Bone marrow (tissue), 2 donors: Measurements from ENCODE around the gene ITSN2.
A peak's percentile ranks its signal among the peaks of the same experiment; 100 is the strongest.
"Not testable (repeated sequence)": the region's sequence is repeated elsewhere in the genome, so short reads cannot be mapped to it uniquely, and the experiment has no call there.

Experiments used
- DNase-seq, 2 donors: peaks; one replicate each; lab custom pipeline; 2025; lab: John Stamatoyannopoulos, UW

The ITSN2 gene

DNA sequence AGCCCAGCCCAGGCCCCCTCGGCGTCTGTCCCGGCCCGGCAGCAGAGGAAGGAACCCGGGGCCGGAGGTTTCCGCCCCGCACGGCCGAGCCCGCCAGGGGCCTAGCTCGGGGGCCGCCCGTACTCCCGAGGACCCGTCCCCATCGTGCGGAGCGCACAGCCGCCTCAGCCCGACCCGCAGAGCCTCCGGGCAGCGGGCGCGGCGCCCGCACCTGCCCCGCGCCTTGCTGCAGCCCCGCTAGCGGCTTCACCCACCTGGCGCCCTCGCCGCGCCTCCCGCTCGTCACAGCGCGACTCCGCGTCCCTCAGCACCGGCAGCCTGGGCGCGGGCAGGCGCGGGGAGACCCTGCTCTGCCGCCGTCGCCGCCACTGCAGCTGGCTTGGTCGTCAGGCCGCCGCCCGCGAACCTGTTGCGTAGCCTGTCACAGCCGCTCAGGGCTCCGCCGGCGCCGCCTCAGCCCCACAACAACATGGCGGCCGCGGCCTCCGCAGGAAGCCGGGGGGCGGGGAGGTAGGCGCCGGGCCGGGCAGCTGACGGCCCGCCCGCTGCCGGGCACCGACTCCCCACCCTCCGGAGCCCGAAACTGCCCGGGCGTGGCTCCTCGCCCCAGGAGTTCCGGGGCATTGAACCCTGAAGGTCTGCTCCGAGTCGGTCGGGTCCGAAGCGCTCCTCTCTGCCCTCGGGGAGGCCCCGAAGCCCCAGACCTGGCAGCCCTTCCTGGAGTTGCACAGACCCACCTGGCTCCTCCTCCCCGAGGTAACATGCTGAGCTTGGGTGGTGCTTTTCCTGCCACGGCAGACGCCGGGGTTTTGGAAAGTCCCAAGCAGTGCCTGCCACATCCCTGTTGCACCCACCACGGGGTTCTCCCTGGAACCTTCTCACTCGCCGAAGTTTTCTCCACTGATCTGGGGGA, at the start of gene ITSN2:
Gene ITSN2, minus strand, starts transcription at position 487 of the 913 bp plus-strand sequence. CDS start 32,454 bp downstream, outside the sequence.
- DNase-seq: peak; percentile 63 to 68

DNA sequence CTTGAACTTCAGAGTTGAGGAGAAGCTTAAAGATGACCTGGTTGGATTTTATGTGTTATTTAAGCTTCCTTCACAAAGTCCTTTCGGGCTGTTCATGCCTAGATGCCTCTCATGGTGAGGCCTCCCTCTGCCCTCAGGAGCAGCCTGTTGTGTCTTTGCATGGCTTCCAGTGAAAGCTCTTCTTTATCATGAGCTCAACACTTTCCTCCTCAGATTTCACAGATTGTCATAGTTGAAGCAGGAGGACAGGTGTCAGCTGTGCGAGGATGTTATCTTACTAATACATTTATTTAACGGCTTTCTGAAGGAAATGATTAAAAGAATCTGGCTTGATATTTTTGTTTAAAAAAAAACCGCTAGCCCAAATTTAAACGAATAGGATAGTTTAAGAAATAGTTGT, 48.8 kb upstream of the ITSN2 start:
- no peak for DNase-seq

DNA sequence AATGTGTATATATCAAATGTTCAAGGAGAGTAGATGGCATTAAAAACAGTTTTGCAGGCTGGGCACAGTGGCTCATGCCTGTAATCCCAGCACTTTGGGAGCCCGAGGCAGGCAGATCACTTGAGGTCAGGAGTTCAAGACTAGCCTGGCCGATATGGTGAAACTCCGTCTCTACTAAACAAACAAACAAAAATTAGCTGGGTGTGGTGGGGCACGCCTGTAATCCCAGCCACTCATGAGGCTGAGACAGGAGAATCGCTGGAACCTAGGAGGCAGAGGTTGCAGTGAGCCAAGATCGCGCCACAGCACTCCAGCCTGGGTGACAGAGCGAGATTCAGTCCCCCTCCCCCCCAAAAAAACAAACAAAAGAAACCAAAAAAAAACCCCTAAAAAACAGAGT, 48.4 kb upstream of the ITSN2 start:
- not testable (repeated sequence) for DNase-seq

DNA sequence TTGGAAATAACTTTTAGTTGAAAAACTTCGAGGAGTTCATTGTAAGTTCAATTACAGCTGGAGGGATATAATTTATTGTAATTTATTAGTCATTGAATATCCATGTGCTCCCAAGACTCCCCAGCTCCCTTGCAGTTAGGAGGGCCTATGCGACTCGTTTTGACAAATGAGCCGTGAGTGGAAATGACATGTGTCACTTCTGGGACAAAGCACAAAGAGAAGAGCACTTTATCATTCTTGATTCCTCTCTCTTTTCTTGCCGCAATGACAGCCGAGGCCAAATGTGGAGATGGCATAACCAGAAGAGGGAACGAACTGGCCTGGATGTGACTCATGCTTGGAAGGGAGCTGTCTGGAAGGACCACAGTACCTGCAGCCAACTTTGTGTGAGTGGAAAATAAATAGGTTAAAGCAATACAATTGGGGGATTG, 44.2 kb upstream of the ITSN2 start:
- no peak for DNase-seq

DNA sequence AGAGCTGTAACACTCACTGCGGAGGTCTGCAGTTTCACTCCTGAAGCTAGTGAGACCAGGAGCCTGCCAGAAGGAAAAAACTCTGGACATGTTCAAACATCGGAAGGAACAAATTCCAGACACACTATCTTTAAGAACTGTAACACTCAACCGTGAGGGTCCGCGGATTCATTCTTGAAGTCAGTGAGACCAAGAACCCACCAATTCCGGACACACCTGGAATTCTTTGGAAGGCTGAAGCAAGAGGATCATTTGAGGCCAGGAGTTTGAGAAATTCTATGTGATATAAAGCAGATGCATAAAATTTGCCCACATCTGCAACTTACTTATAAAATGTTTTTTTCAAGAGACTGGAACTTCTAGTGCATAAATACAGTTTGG, 43.5 kb upstream of the ITSN2 start:
- DNase-seq: no peak

DNA sequence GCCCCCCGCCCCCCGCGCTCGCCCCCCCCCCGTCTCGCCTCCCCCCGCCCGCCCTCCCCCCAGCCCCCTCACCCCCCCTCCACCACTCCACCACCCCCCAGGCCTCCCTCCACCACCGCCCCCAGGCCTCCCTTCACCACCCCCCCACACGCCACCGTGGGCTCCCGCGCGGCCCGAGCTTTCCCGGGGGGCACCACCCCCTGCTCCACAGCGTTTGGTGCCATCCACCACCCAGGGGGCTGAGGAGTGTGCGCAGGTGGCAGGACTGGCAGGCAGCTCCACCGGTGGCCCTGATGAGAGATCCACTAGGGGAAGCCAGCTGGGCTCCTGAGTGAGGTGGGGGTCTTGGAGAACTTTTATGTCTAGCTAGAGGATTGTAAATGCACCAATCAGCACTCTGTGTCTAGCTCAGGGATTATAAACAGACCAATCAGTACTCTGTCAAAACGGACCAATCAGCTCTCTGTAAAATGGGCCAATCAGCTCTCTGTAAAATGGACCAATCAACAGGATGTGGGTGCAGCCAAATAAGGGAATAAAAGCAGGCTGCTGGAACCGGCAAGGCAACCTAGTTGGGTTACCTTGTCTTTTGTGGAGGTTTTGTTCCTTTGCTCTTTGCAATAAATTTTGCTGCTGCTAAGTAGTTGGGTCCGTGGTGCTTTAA, 43.0 kb upstream of the ITSN2 start:
- DNase-seq: no peak

DNA sequence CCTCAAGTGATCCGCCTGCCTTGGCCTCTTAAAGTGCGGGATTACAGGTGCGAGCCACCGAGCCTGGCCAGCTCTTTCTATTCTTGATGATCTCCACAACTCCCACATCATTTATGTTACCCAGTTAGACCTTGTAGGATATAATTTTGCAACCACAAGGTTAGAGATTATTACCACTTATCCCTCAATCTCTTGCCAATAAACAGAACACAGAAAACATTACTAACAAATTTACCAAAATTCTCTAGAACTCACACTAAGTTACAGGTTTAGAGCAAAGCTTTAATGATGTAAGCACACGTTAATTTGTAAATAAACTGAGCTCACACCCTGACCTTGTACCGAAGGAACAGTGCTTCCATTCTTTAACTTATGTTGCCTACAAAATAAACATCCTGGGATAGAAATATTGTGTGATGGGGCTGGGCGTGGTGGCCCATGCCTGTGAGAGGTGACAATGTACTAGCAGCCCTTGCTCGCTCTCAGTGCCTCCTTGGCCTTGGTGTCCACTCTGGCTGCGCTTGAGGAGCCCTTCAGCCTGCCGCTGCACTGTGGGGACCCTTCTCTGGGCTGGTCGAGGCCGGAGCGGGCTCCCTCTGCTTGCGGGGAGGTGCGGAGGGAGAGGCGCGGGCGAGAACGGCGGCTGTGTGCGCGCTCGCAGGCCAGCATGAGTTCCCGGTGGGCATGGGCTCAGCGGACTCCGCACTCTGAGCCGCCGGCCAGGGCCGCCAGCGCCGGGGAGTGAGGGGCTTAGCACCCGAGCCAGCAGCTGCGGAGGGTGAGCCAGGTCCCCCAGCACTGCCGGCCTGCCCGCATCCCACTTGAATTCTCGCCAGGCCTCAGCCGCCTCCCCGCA, 42.1 kb upstream of the ITSN2 start:
- DNase-seq: no peak

DNA sequence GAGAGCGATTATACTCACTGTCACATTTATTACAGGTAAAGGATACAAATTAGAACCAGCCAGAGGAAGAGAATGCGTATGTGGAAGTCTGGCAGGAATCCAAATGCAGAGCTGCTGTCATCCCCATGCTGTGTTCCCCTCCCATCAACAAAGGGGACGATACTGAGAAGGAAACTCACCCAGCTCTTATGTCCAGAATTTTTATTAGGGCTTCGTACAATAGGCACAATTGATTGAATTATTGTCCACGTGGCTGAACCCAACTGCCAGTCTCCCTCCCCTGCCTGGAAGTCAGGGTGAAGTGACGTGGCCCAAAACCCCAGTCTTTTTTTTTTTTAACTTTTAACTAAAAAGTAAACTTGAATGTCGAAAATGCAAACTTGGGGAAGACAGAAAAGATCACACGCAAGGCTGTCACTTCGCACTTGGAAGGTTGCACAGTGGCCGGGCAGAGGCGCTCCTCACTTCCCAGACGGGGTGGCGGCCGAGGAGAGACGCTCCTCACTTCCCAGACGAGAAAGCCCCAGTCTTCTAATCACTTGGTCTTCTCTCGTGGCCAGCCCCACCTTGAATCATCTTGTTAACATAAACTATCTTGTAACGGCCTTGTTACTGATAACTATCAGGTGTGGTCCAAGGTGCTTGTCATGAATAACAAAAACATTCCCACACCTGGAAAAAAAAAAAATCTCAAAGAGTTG, 40.0 kb upstream of the ITSN2 start:
- no peak for DNase-seq

DNA sequence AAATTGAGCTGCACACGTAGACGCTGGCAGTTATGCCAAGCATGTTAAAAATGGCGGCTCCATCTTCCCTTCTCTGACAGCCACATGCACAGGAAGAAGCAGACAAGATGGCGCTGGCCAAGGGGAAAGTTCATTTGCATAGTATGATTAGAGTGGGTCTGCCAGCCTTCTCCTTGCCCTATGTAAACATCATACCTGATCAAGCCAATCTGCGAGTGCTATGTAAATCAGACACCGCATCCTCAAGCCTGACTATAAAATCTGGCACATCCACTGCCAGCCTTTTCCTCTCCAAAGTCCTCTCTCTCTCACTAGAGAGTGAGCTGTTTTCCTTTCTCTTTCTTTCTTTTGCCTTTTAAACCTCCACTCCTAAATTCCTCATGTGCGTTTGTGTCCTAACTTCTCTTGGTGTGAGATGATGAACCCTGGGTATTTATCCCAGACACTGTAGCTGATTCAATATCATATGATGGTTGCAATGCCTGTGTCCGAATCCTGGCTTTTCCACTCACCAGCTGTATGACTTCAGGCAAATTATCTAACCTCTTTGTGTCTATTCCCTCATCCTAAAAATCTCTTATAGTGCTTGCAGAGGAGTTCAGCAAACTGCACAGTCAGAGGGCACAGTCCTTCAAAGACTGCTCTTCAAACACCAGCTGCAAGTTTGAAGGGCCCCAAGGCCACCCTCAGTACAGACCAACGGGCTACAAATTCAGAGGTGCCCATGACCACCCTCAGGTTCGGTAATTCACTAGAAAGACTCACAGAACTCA, 39.3 kb upstream of the ITSN2 start:
- DNase-seq: no peak

DNA sequence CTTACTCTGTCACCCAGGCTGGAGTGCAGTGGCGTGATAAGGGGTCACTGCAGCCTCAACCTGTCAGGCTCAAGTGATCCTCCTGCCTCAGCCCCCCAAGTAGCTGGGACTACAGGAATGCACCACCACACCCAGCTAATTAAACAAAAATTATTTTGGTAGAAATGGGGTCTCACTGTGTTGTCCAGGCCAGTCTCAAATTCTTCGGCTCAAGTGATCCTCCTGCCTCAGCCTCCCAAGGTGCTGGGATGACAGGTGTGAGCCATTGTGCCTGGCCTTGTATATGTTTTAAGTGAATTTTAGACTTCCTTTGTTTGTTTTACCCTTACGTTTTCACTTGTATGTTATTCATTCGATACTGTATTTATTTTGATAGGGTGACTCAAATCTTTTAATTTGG, 34.7 kb upstream of the ITSN2 start:
- no peak for DNase-seq

DNA sequence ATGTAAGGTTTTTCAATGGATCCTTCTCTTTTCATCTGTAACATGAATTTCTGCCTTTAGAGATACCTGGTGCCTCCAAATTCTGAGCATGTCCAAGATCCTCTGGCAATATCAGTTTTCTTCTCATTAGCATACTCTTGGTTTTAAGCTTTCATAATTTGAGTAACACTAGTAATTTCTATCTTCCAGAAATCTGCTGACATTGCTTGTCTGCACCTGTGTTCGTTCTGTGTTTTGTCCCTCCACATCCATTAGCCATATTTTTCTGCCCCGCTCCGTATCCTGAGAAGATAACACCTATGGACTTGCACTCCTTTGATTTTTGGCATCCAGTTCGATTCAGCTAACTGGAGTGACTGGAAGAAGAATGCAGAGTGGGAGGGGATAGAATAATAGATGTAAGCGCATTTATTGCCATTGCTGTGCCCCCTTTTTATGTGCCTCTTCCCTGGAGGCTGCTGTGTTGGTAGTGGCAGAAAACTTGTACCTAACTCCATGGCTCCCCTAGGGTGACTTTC, 32.3 kb upstream of the ITSN2 start:
- no peak for DNase-seq

DNA sequence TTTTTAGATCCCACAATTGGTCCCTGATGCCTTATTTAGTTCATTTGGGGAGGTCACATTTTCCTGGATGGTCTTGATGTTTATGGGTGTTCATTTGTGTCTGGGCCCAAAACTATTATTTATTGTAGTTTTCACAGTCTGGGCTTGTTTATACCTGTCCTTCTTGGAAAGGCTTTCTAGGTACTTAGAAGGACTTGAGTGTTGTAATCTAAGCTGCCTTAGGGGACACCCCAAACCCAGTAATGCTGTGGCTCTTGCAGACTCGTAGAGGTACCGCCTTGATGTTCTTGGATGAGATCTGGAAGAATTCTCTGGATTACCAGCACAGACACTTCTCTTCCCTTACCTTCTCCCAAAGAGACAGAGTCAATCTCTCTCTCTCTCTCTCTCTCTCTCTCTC, 25.0 kb upstream of the ITSN2 start:
- no peak for DNase-seq

DNA sequence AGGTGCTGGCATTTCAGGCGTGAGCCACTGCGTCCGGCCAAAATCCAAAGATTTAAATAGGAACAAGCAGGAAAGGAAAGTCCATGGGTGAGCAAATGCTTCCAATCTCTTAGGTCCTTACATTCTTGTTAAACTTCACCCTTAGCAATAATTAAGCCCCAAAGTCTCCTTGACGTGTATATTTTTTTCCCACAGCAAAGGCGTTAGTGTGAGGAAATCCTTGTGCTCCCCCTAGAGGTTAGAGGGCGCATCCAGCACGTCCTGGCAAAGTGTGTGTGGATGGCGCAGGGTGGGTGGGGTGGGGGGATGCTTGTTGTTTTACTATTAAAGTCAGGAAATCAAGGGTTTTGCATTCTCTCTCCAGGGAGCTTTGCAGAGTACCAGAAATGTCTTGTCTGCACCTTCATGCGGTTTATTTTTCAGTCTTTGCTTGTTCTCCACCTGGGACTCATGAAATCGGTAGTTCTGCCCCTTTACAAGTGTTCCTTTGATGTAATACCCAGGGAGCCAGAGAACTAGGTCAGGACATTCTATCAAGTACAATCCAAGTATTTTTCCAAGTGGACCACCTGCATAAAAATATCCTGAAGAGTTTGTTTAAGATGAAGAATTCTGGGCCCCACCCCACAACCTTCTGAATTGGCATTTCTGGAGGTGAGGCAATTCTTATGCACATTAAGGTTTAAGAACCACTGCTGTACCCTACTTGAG, 22.2 kb upstream of the ITSN2 start:
- peak; percentile 4 to 43 for DNase-seq

DNA sequence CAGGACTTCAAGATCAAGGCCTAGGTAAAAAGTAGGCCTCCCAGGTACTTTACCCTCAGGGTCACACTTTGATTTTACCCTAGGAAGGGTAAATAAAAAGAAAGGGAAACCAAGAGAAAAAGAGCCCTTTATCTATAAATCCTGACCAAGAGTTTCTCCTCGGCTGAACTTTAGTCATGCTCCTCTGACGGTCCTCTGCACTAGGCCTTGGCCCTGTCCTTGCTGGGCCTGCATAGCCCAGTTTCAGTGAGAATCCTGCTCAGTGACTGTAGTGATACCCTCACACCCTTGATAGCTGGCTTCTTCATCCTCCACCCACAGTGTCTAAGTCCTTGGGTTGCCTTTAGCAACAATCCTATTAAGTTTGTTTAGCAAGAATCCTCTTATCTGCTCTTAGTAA, 20.5 kb upstream of the ITSN2 start:
- DNase-seq: no peak

DNA sequence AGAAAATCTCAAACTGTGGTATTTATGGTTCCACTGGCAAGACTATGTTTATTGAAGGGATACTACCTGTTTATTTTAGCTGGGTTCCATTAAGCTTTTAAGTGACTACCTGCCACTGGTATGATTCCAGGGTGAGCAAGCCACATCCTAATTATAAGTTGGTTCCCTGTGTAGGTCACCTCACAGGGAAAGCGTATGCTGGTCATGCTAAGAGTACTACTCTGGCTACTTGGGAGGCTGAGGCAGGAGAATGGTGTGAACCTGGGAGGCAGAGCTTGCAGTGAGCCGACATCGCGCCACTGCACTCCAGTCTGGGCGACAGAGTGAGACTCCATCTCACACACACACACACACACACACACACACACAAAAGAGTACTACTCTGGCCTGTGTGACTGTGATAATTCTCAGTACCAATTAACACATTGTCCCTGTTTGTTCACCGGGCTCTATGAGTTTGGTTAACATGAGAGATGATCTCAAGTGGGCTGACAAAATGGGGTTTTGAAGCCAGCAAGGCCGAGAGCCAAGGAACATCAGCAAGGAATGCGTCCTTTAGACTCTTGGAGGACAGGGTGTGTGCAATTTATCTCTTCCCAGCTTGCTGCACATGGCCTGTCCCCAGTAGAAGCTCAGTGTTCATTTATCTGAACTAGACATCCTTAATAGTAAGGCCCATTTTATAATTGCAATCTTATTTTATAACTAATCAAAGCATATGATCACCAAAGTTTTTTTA, 15.2 kb upstream of the ITSN2 start:
- DNase-seq: no peak

DNA sequence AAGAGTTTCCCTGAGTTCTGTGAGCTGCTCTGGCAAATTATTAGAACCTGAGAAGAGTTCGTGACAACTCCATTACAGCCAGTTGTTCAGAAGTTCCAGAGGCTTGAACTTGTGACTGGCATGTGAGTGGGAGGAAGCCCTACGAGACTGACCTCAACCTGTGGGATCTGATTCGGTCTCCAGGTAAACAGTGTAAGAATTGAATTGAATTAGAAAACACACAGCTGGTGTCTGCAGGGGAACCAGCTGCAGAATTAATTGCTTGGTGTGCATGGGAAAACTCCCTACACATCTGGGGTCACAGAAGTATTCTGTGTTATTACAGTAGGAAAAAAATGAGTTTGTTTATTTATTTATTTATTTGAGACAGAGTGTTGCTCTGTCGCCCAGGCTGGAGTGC, 14.0 kb upstream of the ITSN2 start:
- DNase-seq: no peak

DNA sequence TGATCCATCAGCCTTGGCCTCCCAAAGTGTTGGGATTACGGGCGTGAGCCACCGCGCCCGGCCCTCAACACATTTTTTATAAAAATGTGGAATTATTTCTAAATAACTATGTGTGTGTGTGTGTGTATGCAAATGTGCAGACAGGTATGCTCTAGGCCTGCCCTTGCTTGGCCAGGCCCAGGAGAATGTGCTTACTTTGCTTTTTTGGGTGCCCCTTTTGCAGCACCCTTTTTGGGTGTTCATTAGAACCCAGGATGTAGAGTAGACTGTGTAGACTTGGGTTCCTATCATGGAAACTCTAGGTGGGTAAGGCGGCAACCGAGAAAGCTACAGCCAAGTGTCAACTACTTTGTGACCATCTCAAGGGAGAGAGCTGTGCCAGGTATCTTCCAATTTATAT, 11.7 kb upstream of the ITSN2 start:
- no peak for DNase-seq

DNA sequence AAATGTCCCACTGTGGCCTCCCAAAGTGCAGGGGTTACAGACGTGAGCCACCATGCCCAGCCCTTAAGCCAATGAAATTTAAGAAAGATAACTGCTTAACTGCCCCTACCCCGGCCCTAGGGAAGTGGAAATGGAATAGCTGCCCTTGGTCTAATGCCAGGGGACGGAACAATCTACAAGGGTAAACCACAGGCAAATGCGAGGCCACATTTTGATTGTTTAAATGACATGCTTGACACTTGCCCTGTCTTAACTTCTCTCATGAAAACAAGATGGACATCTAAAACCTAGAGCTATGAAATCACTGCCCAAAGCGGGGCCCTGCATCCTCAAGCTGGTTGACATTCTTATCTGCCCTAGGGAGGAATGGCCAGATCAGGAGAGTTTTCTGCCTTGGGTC, 5.5 kb upstream of the ITSN2 start:
- no peak for DNase-seq

DNA sequence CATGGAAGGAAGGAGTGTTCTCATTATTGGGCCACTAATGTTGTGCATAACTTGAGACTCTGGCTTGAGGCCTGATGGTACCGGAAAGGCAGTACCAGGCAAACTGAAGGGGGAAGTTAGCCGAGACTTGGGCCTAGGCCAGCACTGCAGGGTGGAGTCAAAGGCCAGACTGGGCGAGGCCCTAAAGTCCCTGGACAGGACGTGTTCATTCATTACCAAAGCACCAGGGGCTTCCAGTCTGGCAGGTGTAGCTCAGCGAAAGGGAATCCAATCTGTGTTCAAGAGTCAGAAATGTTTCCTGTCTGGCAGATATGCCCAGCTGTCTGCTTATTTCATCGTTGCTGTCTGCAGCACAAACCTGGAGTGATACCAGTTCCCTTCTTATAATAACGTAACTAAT, 4.7 kb upstream of the ITSN2 start:
- peak; percentile 40 to 54 for DNase-seq
